IMR-90 (cell line): ENCODE data around the gene ATP11A. TPM values are rescaled to one million over a fixed set of nuclear protein-coding genes. Genes with fewer than 3 reads are reported as not detected.

ENCODE experiments used
- ATAC-seq: fragments of 200-7000 bp; cut with Tn5 transposase; 2 replicates; pipeline ENCODE4 v1.9.1; 2020; ENCODE audit warnings: low read depth, mild to moderate bottlenecking, moderate library complexity
- BruUV-seq: library from RNA; stranded (reverse); fragments of 400-500 nt; replicated peaks from 2 replicates; lab custom pipeline; 2021; lab: Mats Ljungman, UMichigan
- CTCF ChIA-PET: fragments of 300-600 bp; formaldehyde crosslinking; extraction: SDS; loops from one replicate; lab custom pipeline; 2021; ENCODE audit warnings: antibody characterized with exemption; lab: Yijun Ruan, JAX
- POLR2A ChIA-PET: fragments of 300-600 bp; sonication (Branson Sonifier 250); formaldehyde crosslinking; loops from one replicate; lab custom pipeline; 2022; ENCODE audit warnings: antibody characterized with exemption; ENCODE audit not compliant: unreplicated experiment; lab: Charles Lee
- DNase-seq: peaks from one replicate; pipeline ENCODE4 v3.0.0; 2013
- H2AFZ ChIP-seq: replicated peaks from 2 replicates; pipeline ENCODE3; 2013; ENCODE audit warnings: low read length, mild to moderate bottlenecking; ENCODE audit not compliant: poor library complexity
- H2AK5ac ChIP-seq: 2 replicates; pipeline ENCODE4 v1.6.1; 2013; ENCODE audit warnings: low read depth, low read length, inconsistent platforms
- H2AK9ac ChIP-seq: replicated peaks from 2 replicates; pipeline ENCODE3; 2013; ENCODE audit warnings: mild to moderate bottlenecking, low read depth, low read length, moderate library complexity; ENCODE audit not compliant: poor library complexity
- H2BK120ac ChIP-seq: 2 replicates; pipeline ENCODE4 v1.6.1; 2013; ENCODE audit warnings: low read depth, low read length, inconsistent platforms
- H2BK15ac ChIP-seq: 3 replicates; pipeline ENCODE4 v1.6.1; 2013; ENCODE audit warnings: low read depth, low read length, inconsistent platforms
- H2BK20ac ChIP-seq: 2 replicates; pipeline ENCODE4 v1.6.1; 2013; ENCODE audit warnings: low read depth, mild to moderate bottlenecking, inconsistent platforms, low read length, moderate library complexity
- H2BK5ac ChIP-seq: 2 replicates; pipeline ENCODE4 v1.6.1; 2013; ENCODE audit warnings: mild to moderate bottlenecking, low read depth, low read length, inconsistent platforms; ENCODE audit not compliant: poor library complexity, severe bottlenecking
- H3K14ac ChIP-seq: replicated peaks from 2 replicates; pipeline ENCODE4 v1.6.1; 2013; ENCODE audit warnings: low read depth, low read length, inconsistent platforms
- H3K18ac ChIP-seq: 2 replicates; pipeline ENCODE4 v1.6.1; 2013; ENCODE audit warnings: low read depth, low read length, control low read depth
- H3K23ac ChIP-seq: 2 replicates; pipeline ENCODE4 v1.6.1; 2013; ENCODE audit warnings: low read depth, low read length, inconsistent platforms
- H3K27ac ChIP-seq: 2 replicates; pipeline ENCODE4 v1.5.1; 2013; ENCODE audit warnings: mild to moderate bottlenecking, control low read depth, low read length; ENCODE audit not compliant: insufficient read depth
- H3K27me3 ChIP-seq: 2 replicates; pipeline ENCODE4 v1.6.1; 2013; ENCODE audit warnings: low read length; ENCODE audit not compliant: control insufficient read depth, insufficient read depth
- H3K36me3 ChIP-seq: 2 replicates; pipeline ENCODE4 v1.6.1; 2013; ENCODE audit warnings: low read length, mixed read lengths; ENCODE audit not compliant: control insufficient read depth, insufficient read depth
- H3K4ac ChIP-seq: 2 replicates; pipeline ENCODE4 v1.6.1; 2013; ENCODE audit warnings: low read depth, low read length, inconsistent platforms
- H3K4me1 ChIP-seq: 2 replicates; pipeline ENCODE4 v1.6.1; 2013; ENCODE audit warnings: low read length, mixed read lengths; ENCODE audit not compliant: control insufficient read depth, insufficient read depth
- H3K4me2 ChIP-seq: 2 replicates; pipeline ENCODE4 v1.6.1; 2013; ENCODE audit warnings: low read depth, mild to moderate bottlenecking, control low read depth, low read length, moderate library complexity
- H3K4me3 ChIP-seq: 2 replicates; pipeline ENCODE4 v1.5.1; 2013; ENCODE audit warnings: low read depth, mild to moderate bottlenecking, control low read depth, low read length, moderate library complexity; ENCODE audit not compliant: insufficient read depth
- H3K56ac ChIP-seq: 2 replicates; pipeline ENCODE4 v1.6.1; 2013; ENCODE audit warnings: low read length, inconsistent platforms; ENCODE audit not compliant: insufficient read depth; ENCODE audit errors: extremely low read depth
- H3K79me1 ChIP-seq, 2 experiments: 2 replicates each; pipeline ENCODE4 v1.6.1; 2013; ENCODE audit warnings: low read length in 2 of 2, inconsistent platforms in 1 of 2, low read depth in 1 of 2
- H3K9ac ChIP-seq: 2 replicates; pipeline ENCODE4 v1.6.1; 2013; ENCODE audit warnings: low read depth, low read length, control low read depth
- H3K9me1 ChIP-seq: 2 replicates; pipeline ENCODE4 v1.6.1; 2013; ENCODE audit warnings: low read length, inconsistent platforms; ENCODE audit not compliant: insufficient read depth
- H3K9me3 ChIP-seq: 2 replicates; pipeline ENCODE4 v1.6.1; 2013; ENCODE audit warnings: low read length; ENCODE audit not compliant: control insufficient read depth, insufficient read depth
- H4K20me1 ChIP-seq: 2 replicates; pipeline ENCODE4 v1.6.1; 2013; ENCODE audit warnings: low read length, inconsistent platforms; ENCODE audit not compliant: insufficient read depth
- H4K5ac ChIP-seq: 2 replicates; pipeline ENCODE4 v1.6.1; 2013; ENCODE audit warnings: mild to moderate bottlenecking, low read depth, low read length, control low read depth
- H4K8ac ChIP-seq, 2 experiments: 2 replicates each; pipeline ENCODE4 v1.6.1; 2013; ENCODE audit warnings: low read depth in 2 of 2, low read length in 2 of 2, control low read depth in 1 of 2, inconsistent platforms in 1 of 2
- H4K91ac ChIP-seq: 2 replicates; pipeline ENCODE4 v1.6.1; 2013; ENCODE audit warnings: low read depth, low read length, inconsistent platforms; ENCODE audit not compliant: insufficient read depth
- CTCF ChIP-seq: conservative IDR thresholded peaks from 2 replicates; pipeline ENCODE4 v1.5.1; 2012; ENCODE audit warnings: mild to moderate bottlenecking, low read depth, low read length, improper control_type of control experiment
- FOS ChIP-seq: fragments of 150-350 bp; IDR thresholded peaks from 2 replicates; pipeline ENCODE4 v1.6.1; 2016; ENCODE audit warnings: low read depth, low read length
- MAFK ChIP-seq: IDR thresholded peaks from 2 replicates; pipeline ENCODE4 v1.6.1; 2012; ENCODE audit warnings: low read depth, low read length, improper control_type of control experiment
- MXI1 ChIP-seq: IDR thresholded peaks from 2 replicates; pipeline ENCODE4 v1.6.1; 2012; ENCODE audit warnings: low read depth, mild to moderate bottlenecking, low read length, moderate library complexity, borderline replicate concordance
- NFE2L2 ChIP-seq: fragments of 150-350 bp; IDR thresholded peaks from 2 replicates; pipeline ENCODE4 v1.6.1; 2016; ENCODE audit warnings: low read depth, mild to moderate bottlenecking, low read length
- POLR2A ChIP-seq: IDR thresholded peaks from 2 replicates; pipeline ENCODE4 v1.6.1; 2012; ENCODE audit warnings: mild to moderate bottlenecking, low read depth, low read length
- RAD21 ChIP-seq: IDR thresholded peaks from 2 replicates; pipeline ENCODE4 v1.6.1; 2012; ENCODE audit warnings: low read length, improper control_type of control experiment
- SMC3 ChIP-seq: fragments of 150-350 bp; IDR thresholded peaks from 2 replicates; pipeline ENCODE4 v1.6.1; 2016; ENCODE audit warnings: low read depth, mild to moderate bottlenecking, antibody characterized with exemption, low read length, moderate library complexity
- WGBS, 2 experiments: methylation state at CpG; one replicate each; pipeline versions ENCODE4 v1.1.5 to v1.1.7; 2013; ENCODE audit warnings: missing lambda C conversion rate in 2 of 2; ENCODE audit not compliant: insufficient read length in 1 of 2; ENCODE audit errors: extremely low coverage in 2 of 2; 5-methylcytosine and 5-hydroxymethylcytosine counted together
- dilution Hi-C: fragments of 300-500 bp; cut with HindIII; formaldehyde crosslinking; loops from one replicate; pipeline ENCODE4 v1.14.3; 2018; ENCODE audit warnings: low sequenced_read_pairs; ENCODE audit not compliant: unreplicated experiment
- in situ Hi-C: fragments of 300-500 bp; cut with MboI; formaldehyde crosslinking; loops from 3 replicates; pipeline ENCODE4 v1.14.3; 2019; ENCODE audit warnings: low sequenced_read_pairs, inconsistent platforms, mixed read lengths
- intact Hi-C: fragments of 100-400 bp; cut with micrococcal nuclease; formaldehyde crosslinking; loops from 2 replicates; pipeline ENCODE4 v1.10.0; 2022
- polyA plus RNA-seq, 3 experiments: library from polyadenylated mRNA; depleted of rRNA; stranded (reverse); fragments of >200 nt; gene quantifications; 2 replicates each; pipeline ENCODE4 v1.2.3, GENCODE V29; 2012; ENCODE audit warnings: low replicate concordance in 1 of 3
- total RNA-seq: library from RNA; depleted of rRNA; stranded (reverse); fragments of >200 nt; gene quantifications from 2 replicates; pipeline ENCODE4 v1.2.3, GENCODE V29; 2012

The ATP11A gene
- total and polyA plus RNA-seq, 2 of the 4 experiments (the other 2 are of a cell fraction), result 8.4 to 12.0 TPM

GRCh38 chr13:112709825-112710783 is 20.3 kb downstream of the ATP11A start:
- H3K4ac ChIP-seq, result peak overlapping the region; percentile 61
- H2BK15ac ChIP-seq, result 0 out of 3 replicates have a peak overlapping the region, but pooled peaks have one; percentile 14
- peaks cover 18% of the 10 kb centered on the region for H3K4me1 ChIP-seq
- in situ Hi-C loops (no loop called here), intact Hi-C loops (loop anchor here (2.0 kb wide), 1 partner anchor 19 kb away; the partner anchor contains the start of gene ATP11A), dilution Hi-C loops (no loop called here)
- H3K4me3 ChIP-seq, result no peak overlapping the region
- H2AK5ac ChIP-seq, result peak overlapping the region; percentile 66
- H4K20me1 ChIP-seq, result peaks cover 12% of the 10 kb centered on the region
- no peak overlapping the region for H2AFZ ChIP-seq
- no peaks in the 10 kb centered on the region for H3K36me3 ChIP-seq
- H3K23ac ChIP-seq, result no peak overlapping the region
- no peak overlapping the region for H3K9ac ChIP-seq
- no peak overlapping the region for H3K4me2 ChIP-seq
- H3K9me1 ChIP-seq, result peaks cover 11% of the 10 kb centered on the region
- H3K14ac ChIP-seq, result peak overlapping the region; percentile 31; the same call in 1 of the 2 replicates
- H3K9me3 ChIP-seq, result peaks cover 5% of the 10 kb centered on the region
- ChIA-PET CTCF (no interaction called here), POLR2A (no interaction called here)
- no peak overlapping the region for H2AK9ac ChIP-seq
- ATAC-seq, result no peak
- no peaks in the 10 kb centered on the region for H3K27me3 ChIP-seq
- H4K5ac ChIP-seq, result 0 out of 2 replicates have a peak overlapping the region, but pooled peaks have one; percentile 6
- H2BK5ac ChIP-seq, result peak overlapping the region; percentile 66
- DNase-seq, result peak; percentile 48
- no peak overlapping the region; the same call in 1 of the 2 replicates for H2BK20ac ChIP-seq
- no peak for TF ChIP-seq FOS
- TF ChIP-seq MXI1, result no peak
- no peak for TF ChIP-seq SMC3
- TF ChIP-seq RAD21, result no peak
- TF ChIP-seq MAFK, result no peak
- TF ChIP-seq POLR2A, result no peak
- no peak for TF ChIP-seq CTCF
- no peak for TF ChIP-seq NFE2L2
- peaks cover 6 to 33% of the 10 kb centered on the region in 2 experiments; a peak in 3 of 4 replicates for H3K79me1 ChIP-seq
- no peak overlapping the region for H3K56ac ChIP-seq
- 93% methylated on average over 7 of the region's 26 CpGs; no CpG with 5 or more reads in 1 of the 2 experiments for WGBS, 2 experiments
- H2BK120ac ChIP-seq, result 0 out of 2 replicates have a peak overlapping the region, but pooled peaks have one; percentile 32
- BruUV-seq, result no TSS peak
- peak overlapping the region; percentile 19; the same call in 1 of the 2 replicates for H4K91ac ChIP-seq
- peak overlapping the region in 1 of 2 experiments; percentile 31; a peak in 1 of 4 replicates for H4K8ac ChIP-seq
- H3K27ac ChIP-seq, result no peak overlapping the region
- H3K18ac ChIP-seq, result peak overlapping the region; percentile 25; the same call in 1 of the 2 replicates
